Activated CD4-positive, alpha-beta T cell treated with anti-CD3 and anti-CD28 coated beads for 48 hours (primary cell): ENCODE results near the gene CCDC142.

Source experiments
- DNase-seq: peaks from one replicate; pipeline ENCODE4 v3.0.0-alpha.2; 2020

CCDC142 gene

DNA sequence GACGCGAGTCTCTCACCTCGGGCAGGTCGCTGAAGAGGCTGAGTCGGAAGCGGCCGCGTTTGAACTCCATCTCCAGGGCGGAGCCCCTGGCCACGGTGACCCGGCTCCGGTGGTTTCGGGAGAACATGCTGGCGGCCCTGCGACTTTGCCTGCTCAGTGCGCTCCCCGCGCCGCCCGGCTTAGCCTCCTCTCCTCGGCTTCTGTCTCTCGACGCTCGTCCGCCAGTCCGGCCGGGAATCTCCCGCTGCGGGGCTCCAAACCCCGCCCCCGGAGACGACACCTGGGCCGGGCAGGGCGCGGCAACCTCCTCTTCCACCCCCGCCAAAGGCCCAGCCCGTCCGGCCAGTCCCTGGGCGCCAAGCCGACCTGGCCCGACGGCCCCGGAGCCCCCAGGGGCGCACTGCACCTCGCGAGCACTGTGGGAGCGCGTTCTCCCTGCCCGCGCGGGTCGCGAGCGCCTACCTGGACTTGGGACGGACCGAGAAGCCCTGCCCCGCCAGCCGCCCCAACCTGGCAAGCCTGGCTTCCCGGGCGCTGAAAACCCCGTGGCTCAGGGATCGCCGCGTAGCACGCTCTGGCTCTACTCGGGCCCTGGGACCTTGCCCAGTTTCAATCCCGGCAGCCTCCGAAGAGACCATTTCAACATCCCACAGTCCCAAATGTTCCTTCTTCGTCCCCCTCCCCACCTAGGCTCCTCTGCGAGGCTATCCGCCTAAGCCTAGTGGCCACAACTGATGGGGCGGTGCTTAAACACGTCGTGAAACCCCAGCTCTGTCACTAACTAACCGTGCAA is 40.9 kb downstream of the CCDC142 start, which contains the start of gene RTKN:
Gene RTKN (minus strand): TSS at position 248 of the 793 bp plus-strand sequence. CDS start 121 bp downstream, at position 127.
- peak; percentile 44 for DNase-seq

DNA sequence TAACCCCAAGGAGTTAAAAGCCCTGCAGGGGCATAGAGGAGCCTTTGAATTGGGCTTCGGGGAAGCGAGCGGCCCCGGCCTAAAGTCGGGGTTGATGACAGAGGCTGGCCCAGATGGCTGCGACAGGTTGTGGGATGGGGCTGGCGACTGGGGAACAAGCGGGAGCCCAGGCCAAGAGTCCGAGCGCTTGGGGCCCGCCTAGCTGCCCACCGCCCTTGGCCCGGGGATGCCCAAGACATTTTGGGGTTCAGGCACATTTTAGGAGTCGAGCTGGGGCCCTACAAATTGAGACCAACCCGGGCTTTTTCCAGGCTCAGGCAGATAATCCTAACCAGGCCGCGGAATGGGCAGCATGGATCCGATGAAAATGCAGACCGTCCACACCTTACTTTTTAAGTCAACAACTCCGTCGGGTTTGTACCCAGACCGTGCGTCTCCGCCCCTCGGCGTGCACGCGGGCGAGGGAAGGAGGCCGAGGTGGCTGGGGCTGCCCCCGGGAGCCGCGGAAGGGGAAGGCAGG is 41.6 kb downstream of the CCDC142 start:
- no peak for DNase-seq

DNA sequence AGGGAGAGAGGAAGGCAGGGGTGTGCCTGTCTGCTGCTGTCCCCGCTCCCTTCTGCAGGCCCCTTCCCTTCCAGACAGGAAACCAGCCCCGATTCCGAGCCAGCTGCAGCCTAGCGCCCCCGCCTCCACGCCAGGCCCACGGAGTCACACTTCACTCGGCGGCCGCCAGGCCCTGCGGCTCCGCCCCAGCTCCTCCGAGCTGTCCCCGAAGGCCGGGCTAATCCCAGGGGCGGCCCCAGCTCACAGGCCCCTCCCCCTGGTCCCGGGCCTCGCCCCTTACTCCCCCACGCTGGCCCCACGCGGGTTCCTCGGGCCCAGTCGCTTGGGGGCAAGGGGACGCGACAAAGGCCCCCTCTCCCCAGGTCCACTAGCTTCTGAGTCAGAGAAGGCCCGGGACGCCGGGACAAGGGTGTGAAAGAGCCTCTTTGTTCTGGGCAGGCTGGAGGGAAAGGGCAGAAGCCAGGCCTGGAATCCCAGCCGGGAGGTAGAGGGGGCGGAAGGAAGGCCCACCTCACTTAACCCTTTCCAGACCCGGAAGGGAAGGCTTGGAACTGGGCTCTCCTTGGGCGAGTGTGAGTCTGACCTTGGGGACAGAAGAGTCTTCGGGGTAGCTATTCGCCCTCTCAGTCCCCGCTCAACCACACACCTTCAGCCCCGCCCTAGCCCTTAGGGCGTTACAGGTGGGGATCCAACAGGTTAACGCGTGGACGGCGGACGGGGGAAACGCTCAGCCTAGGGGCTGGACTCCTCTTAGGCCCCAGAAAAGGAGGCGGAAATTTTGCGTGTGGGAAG is 42.2 kb downstream of the CCDC142 start:
- DNase-seq = peak; percentile 72

DNA sequence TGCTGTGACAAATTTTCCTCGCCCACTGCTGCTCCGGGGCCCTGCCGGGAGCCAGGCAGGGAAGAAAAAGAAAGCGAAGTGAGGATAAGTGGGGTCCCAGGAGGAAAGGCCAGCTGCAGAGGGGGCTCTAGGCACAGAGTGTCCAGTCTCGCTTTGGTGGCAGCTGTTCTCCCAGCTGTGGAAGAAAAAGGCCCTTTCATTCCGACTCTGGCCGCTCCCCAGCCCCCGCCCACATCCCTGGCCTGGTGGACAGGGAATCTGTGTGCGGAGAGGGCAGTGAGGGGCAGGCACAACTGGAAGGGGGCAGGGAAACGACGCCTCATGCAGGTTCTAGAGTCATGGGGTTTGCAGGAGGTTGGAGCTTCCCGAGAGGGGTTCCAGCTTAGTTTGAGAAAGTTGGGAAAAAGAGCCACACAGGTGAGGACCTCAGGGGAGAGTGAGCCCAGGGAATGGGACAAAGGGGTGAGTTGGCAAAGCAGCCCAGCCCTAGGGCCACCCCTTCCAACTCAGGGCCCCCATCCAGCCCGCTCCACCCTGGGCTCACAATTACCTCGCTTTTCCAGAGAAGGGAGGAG is 42.9 kb downstream of the CCDC142 start:
- DNase-seq = no peak

DNA sequence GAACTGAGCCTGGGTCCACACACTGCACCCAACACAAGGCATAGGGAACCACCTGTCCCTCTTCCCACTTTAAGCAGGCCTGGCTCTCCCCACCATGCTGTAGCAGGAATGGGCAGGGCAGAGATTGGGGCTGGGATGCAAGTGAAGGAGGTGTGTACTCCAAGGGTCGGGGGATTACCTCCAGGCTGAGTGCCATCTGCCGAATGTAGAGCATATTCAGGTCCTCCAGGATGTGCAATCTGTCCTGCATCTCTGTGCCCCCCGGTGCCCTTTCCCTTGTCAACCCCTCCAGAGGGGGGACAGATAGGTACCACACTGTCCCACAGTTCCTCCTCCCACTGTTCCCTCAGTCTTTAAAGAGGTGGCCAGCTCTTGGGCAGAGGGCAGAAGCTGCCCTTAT is 43.4 kb downstream of the CCDC142 start:
- DNase-seq = no peak

DNA sequence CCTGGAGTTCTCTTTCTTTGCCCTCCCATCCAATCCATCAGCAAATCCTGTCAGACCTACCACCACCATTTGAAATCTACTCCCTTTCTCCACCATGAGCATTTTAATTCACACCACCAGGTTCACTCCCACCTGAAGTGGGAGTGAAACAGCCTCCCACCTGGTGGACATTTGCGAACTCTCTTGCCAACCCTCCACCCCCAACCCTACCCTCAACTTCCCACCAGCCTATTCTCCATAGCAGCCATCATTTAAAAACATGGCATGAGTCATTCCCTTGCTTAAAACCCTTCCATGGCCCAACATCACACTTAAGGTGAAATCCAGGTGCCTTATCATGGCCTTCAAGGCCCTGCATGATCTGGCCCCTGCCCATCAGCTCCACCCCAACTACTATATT is 44.5 kb downstream of the CCDC142 start:
- DNase-seq = no peak

DNA sequence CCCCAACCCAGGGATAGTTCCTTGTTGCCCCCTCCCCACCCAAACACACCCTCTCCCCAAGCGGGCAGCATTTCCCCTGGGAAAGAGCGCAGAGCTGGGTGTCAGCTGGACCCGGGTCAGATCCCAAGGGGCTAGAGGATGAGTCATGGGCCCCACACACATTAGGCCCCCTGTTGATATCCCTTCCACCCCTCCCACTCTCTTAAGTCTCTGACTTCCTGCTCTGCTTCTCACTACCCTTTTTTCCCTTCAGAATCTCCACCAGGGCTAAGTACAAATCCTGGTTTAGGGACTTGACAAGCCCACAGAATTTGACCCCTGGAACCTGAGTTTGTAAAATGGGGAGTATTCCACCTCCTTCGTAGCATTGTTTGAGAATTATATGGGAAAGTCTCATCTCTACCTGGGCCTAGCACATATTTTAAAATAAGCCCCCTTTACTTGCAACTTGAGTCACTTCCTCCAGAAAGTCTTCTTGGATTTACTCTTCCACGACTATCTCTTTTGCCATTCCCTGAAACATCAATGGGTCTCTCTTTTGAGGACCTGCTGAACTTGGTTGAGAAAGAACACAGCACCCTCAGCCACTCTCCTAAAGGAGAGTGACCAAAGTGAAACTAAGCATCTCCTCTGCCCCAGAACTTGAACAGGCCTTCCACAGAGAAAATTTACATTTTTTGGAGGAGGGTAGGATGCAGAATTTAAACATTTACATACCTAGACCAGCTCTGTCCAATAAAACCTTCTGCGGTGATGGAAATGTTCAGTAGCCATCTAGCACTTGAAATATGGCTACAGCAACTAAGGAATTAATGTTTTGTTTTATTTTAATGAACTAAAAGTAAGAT is 45.7 kb downstream of the CCDC142 start:
- no peak for DNase-seq

DNA sequence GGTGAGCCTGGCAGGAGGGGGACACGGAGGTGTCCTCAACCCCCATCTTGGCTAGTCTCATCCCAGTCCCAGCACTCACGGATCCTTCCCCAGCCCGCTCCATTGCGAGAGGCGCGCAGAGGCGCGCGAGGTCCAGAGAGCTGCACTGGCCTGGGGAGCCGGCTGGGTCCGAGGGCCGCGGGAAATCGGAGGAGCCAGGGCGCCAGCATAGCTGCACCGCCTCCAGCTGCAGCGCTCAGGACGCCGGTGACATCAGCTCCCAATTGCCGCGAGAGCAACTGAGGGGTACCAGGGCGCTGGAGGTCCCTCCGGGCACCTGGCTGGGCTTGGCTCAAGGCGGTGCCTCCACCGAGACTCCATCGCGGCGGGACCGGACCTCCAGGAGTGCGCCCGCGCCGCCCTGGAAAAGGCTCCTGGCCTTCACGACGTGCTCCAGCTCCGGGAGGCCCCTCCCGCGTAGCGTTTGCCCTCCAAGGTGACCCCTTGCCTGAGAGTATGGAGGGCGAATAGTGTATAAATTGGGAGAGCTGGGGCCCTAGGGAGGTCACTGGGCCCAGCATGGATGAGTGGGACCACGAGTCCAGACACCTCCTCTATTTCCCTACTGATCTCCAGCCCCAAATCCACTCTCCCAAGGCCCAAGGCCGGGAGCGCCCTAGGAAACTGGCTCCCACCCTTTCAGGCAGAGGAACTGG is 46.5 kb downstream of the CCDC142 start:
- no peak for DNase-seq

DNA sequence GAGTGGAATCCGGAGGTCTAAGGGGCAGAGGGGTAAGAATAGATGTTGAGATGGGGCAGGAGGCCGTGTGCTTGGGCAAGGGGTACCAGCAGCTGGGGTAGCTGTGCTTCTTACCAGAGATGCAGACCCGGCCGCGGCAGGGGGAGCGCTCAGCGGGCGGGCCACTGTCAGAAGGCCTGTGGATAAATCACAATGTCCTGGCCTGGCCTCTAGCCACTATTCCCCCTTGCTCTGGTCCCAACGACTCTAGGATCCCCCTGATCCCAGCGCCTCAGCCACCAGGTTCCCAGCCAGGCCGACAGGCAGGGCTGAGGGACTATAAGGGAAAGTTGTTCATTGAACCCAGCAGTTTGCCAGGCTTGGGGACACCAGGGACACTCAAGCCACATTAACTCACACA is 52.3 kb downstream of the CCDC142 start:
- no peak for DNase-seq

DNA sequence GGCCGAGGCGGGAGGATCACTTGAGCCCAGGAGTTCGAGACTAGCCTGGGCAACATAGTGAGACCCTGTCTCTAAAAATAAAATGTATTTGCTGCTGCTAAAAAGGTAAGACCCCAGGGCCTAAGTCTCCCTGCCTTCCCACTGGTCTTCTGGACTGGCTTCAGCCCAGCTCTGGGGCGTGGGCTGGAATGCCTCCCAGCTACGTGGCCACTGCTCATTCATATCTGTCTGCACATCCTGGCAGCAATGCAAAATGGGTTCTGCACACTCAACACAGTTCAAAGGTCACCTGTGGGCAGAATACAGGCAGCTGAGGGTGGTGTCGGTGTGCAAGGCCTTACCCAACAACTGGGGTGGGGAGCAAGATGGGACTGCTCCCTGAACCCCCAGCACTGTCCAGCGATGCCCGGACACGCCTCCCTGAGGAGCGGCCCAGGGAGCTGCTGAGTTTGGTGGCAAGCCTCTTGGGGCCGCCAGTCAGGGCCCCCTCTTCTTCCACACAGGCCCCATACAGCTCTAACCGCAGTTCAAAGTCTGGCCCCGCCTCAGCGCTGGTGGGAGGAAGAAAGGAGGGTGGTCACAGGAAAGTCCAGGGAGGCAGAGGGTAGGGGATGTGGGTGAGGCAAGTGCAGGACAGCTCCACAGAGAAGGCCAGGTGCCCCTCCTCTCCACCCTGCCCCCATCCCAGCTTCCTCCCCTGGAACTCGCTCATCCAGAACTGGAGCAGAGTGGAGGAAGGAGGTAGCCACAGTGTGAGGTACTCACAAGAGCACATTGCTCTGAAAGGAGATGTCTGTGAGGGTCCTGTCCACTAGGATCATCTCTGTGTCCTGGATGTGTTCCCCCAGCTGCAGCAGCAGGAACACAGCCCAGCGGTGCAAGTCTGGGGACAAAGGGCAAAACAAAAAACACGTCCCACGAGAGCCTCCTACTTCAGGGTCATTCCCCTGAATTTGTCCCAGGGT is 53.0 kb downstream of the CCDC142 start:
- no peak for DNase-seq

DNA sequence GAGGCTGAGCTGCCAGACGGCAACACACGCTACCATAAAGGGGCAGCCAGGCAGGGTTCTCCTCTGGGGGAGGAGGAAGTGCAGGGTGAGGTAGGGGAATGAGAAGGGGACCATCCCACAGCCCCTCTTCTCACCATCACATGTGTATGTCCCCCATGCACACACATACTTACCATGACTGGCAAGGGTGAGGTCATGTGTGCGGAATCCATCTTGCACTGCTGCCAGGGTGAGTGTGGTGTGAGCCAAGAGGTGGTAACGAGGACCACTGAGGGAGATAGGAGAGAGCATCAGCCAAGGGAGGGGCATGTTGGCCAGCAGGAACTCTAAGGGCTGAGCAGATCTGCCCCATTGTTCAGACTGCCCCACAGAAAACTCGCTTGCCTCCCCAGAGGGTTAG is 54.1 kb downstream of the CCDC142 start:
- DNase-seq = no peak

DNA sequence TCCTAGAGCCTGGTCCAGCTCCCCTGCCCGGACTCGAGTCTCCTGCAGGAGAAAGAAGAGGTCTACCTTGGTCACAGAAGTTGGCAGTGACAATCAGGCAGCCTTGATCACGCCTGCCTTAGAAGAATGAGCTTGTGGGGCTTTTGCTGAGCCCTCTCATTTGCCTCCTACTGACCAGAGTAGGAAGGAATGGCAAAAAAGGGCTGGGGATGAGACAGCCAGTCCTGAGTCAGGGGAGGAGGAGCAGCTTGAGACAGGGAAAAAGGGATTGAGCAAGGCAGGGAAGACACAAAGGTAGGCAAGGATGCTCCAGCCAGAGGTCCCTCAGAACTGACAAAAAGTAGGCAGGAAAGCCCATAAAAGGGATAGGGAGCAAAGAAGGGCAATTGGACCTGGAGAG is 55.2 kb downstream of the CCDC142 start:
- no peak for DNase-seq

DNA sequence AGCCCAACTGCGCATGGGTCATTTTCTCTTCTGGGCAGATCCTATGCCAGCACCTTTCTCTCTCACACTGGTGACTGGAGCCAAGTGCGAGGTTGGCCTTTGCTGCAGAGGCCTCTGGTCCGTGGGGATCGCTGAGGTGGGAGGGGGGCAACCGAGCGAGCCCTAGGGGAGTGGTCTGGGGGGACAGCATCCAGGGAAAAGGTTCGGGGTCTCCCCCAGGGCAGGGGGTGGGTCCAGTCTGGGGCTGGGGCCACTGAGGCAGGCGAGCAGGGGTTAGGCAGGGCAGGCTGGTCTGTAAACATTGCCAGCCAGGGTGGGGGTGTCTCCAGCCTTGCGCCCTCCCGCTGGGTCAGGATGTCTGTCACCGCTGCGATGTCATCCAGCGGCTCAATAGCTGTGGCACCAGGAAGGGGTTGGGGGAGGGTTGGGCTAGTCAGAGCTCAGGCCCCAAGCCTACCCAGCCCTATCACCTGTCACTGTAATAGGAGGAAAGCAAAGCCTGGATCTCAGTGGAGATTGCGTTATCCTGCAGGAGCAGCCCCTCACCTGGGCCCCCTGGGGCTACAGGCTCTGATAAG is 56.5 kb downstream of the CCDC142 start:
- DNase-seq = no peak

DNA sequence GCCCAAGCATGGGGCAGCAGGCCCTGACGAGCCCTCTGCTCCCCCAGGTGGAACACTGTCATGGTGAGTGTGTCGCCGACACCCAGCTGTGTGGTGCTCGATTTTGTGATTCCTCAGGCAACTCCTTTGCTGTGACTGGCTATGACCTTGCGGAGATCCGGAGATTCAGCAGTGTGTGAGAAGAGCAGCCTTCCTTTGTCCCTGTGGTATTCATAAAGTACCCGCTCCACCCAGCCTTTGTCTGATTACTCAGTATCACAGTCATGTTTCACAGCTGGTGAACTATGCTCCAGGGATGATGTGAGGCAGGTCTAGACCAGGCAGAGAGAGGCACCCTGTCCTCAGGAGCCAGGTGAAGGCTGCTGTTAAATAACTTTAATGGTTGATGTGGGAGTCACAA is 57.3 kb downstream of the CCDC142 start:
- no peak for DNase-seq

DNA sequence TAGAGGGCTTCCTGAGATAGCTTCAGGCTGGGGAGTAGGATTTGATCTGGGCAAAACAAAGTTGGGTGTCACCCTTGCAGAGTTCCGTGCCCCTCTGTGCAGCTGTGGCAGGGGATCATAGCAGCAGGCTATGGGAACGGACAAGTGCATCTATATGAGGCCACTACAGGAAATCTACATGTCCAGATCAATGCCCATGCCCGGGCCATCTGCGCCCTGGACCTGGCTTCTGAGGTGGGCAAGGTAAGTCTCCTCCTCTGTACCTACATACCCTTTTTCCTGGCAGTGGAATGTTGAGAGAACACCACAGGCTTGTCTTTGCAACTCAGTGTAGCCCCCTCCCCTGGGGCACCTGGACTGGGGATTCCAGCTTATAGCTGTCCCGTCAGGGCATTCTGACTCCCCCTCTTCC is 57.8 kb downstream of the CCDC142 start:
- DNase-seq = no peak

DNA sequence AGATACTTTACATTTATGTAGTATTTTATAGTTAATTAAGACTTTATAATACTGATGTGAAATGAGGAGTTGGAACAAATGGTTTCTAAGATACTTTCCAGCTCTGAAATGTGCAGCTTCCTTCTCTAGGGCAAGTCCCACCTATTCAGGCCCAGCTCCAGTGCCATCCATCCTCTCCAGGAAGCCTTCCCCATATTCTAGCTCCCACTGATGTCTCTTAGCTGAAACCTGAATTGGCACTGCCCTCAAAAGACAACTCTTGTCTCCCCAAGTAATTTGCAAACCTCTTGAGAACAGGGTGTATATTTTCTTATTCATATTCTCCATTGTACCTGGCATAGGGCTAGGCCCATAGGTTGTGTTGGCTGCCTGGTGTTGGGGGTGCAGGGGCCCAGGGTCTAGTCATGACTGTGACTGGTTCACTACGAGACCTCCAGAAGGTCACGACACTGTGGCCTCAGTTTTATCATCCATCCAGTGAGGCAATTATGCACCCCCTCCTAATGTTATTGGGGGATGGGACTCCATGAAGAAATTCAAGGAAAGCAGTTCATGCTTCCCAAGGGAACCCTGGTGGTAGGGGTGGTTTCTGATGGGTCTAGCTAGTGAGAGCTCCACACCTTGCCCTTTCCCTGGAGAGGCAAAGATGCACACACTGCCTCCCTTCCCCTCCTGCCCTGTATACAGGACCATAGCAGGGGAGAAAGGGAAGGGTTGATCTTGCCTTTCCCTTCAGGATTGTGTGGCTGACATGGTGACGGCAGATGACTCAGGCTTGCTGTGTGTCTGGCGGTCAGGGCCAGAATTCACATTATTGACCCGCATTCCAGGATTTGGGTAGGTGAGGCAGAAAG is 58.4 kb downstream of the CCDC142 start:
- DNase-seq = no peak
